PC-3 (cell line): ENCODE data around the gene KCNIP2. TPM values are rescaled to one million over a fixed set of nuclear protein-coding genes. Genes with fewer than 3 reads are reported as not detected.

ENCODE experiments used
- ATAC-seq: fragments of 200-7000 bp; cut with Tn5 transposase; 2 replicates; pipeline ENCODE4 v1.9.1; 2020; ENCODE audit warnings: mild to moderate bottlenecking, moderate library complexity
- BruUV-seq: library from RNA; stranded (reverse); fragments of 400-500 nt; replicated peaks from 2 replicates; lab custom pipeline; 2021; lab: Mats Ljungman, UMichigan
- CTCF ChIA-PET: fragments of 300-600 bp; sonication (Branson Sonifier 250); formaldehyde crosslinking; loops from one replicate; lab custom pipeline; 2022; ENCODE audit warnings: antibody characterized with exemption; lab: Charles Lee
- POLR2A ChIA-PET: fragments of 300-600 bp; sonication (Branson Sonifier 250); formaldehyde crosslinking; loops from one replicate; lab custom pipeline; 2022; ENCODE audit warnings: antibody characterized with exemption; ENCODE audit not compliant: unreplicated experiment; lab: Charles Lee
- DNase-seq: peaks from one replicate; pipeline ENCODE4 v3.0.0-alpha.2; 2015
- H2AFZ ChIP-seq: fragments of 300-600 bp; sonication (generic); 2 replicates; pipeline ENCODE4 v1.6.0; 2016; ENCODE audit warnings: antibody characterized with exemption, low read length
- H3F3A ChIP-seq: fragments of 300-600 bp; sonication (generic); one replicate; pipeline ENCODE4 v1.6.0; 2017; ENCODE audit warnings: antibody characterized with exemption, low read length, control low read depth, mild to moderate bottlenecking; ENCODE audit not compliant: unreplicated experiment
- H3K27ac ChIP-seq: fragments of 300-600 bp; sonication (generic); 2 replicates; pipeline ENCODE4 v1.5.1; 2016; ENCODE audit warnings: mild to moderate bottlenecking, low read length
- H3K27me3 ChIP-seq: fragments of 300-600 bp; sonication (generic); 2 replicates; pipeline ENCODE4 v1.6.1; 2016; ENCODE audit warnings: low read length, mixed read lengths
- H3K36me3 ChIP-seq: fragments of 300-600 bp; sonication (generic); 2 replicates; pipeline ENCODE4 v1.6.1; 2016; ENCODE audit warnings: low read depth, mixed run types, low read length, mixed read lengths
- H3K4me1 ChIP-seq: fragments of 300-600 bp; sonication (generic); 2 replicates; pipeline ENCODE4 v1.5.1; 2016; ENCODE audit warnings: low read length; ENCODE audit not compliant: insufficient read depth
- H3K4me2 ChIP-seq: fragments of 300-600 bp; sonication (generic); 2 replicates; pipeline ENCODE4 v1.6.0; 2016; ENCODE audit warnings: low read length
- H3K4me3 ChIP-seq: fragments of 300-600 bp; sonication (generic); 2 replicates; pipeline ENCODE4 v1.5.1; 2016; ENCODE audit warnings: mild to moderate bottlenecking, low read length, mixed read lengths
- H3K79me2 ChIP-seq: fragments of 300-600 bp; sonication (generic); 2 replicates; pipeline ENCODE4 v1.6.1; 2017; ENCODE audit warnings: low read length, mixed read lengths
- H3K9ac ChIP-seq: fragments of 300-600 bp; sonication (generic); 2 replicates; pipeline ENCODE4 v1.6.0; 2016; ENCODE audit warnings: mild to moderate bottlenecking, low read length
- H3K9me2 ChIP-seq: fragments of 300-600 bp; sonication (generic); replicated peaks from 2 replicates; pipeline ENCODE4 v1.6.1; 2016; ENCODE audit warnings: mixed run types, low read length, mixed read lengths
- H3K9me3 ChIP-seq: fragments of 300-600 bp; sonication (generic); 2 replicates; pipeline ENCODE4 v1.6.1; 2016; ENCODE audit warnings: low read length, mixed read lengths
- H4K20me1 ChIP-seq: fragments of 300-600 bp; sonication (generic); 2 replicates; pipeline ENCODE4 v1.6.1; 2016; ENCODE audit warnings: low read length, mixed read lengths
- EZH2 ChIP-seq: fragments of 300-600 bp; sonication (generic); IDR thresholded peaks from one replicate; pipeline ENCODE4 v1.6.1; 2017; ENCODE audit warnings: antibody characterized with exemption, mild to moderate bottlenecking, low read length; ENCODE audit not compliant: unreplicated experiment
- EZH2phosphoT487 ChIP-seq: fragments of 300-600 bp; sonication (generic); IDR thresholded peaks from 2 replicates; pipeline ENCODE4 v1.6.1; 2018; ENCODE audit warnings: mild to moderate bottlenecking, antibody characterized with exemption, low read length, borderline replicate concordance
- intact Hi-C: fragments of 100-400 bp; cut with micrococcal nuclease; formaldehyde crosslinking; loops from 2 replicates; pipeline ENCODE4 v1.9.0; 2023
- total RNA-seq: library from RNA; depleted of rRNA; stranded (reverse); fragments of >200 nt; gene quantifications from 2 replicates; pipeline ENCODE4 v1.2.3, GENCODE V29; 2014
- TF ChIP-seq, protein P1 (sequence below): fragments of 300-600 bp; sonication (generic); conservative IDR thresholded peaks from 2 replicates; pipeline ENCODE4 v1.5.1; 2017; ENCODE audit warnings: antibody characterized with exemption, low read depth, mild to moderate bottlenecking, low read length

Gene KCNIP2
- total RNA-seq, 1 experiment from 2014 or later, result 1.5 TPM

- H3K4me2 ChIP-seq, result no peak overlapping the region
- ATAC-seq, result no peak
- POLR2A ChIA-PET, result no interaction called here
- no peak for DNase-seq
- TF ChIP-seq, protein P1, sequence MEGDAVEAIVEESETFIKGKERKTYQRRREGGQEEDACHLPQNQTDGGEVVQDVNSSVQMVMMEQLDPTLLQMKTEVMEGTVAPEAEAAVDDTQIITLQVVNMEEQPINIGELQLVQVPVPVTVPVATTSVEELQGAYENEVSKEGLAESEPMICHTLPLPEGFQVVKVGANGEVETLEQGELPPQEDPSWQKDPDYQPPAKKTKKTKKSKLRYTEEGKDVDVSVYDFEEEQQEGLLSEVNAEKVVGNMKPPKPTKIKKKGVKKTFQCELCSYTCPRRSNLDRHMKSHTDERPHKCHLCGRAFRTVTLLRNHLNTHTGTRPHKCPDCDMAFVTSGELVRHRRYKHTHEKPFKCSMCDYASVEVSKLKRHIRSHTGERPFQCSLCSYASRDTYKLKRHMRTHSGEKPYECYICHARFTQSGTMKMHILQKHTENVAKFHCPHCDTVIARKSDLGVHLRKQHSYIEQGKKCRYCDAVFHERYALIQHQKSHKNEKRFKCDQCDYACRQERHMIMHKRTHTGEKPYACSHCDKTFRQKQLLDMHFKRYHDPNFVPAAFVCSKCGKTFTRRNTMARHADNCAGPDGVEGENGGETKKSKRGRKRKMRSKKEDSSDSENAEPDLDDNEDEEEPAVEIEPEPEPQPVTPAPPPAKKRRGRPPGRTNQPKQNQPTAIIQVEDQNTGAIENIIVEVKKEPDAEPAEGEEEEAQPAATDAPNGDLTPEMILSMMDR, result no peak
- TF ChIP-seq EZH2phosphoT487 (no peak), EZH2 (no peak)
- H4K20me1 ChIP-seq, result no peaks in the 10 kb centered on the region
- peaks cover 20% of the 10 kb centered on the region for H3K4me1 ChIP-seq
- no peak overlapping the region for H2AFZ ChIP-seq
- CTCF ChIA-PET, result interaction anchor here (1.3 kb wide), 1 partner anchor 176 kb away, joined by 6 read pairs; no protein-coding TSS in a partner anchor
- H3K36me3 ChIP-seq, result no peaks in the 10 kb centered on the region; the same call in 1 of the 2 replicates
- intact Hi-C loops, result no loop called here
- no TSS peak for BruUV-seq
- H3K27ac ChIP-seq, result no peak overlapping the region
- H3K4me3 ChIP-seq, result no peak overlapping the region
- peaks cover 18% of the 10 kb centered on the region for H3K79me2 ChIP-seq
- no peaks in the 10 kb centered on the region for H3K9me2 ChIP-seq
- no peaks in the 10 kb centered on the region for H3K9me3 ChIP-seq
- no peak overlapping the region for H3K9ac ChIP-seq
- H3K27me3 ChIP-seq, result peaks cover 9% of the 10 kb centered on the region; the same call in 1 of the 2 replicates
- H3F3A ChIP-seq, result no peaks in the 10 kb centered on the region
Measured at GRCh38 chr10:101778781-101779543, 64.6 kb downstream of the KCNIP2 start.

DNA sequence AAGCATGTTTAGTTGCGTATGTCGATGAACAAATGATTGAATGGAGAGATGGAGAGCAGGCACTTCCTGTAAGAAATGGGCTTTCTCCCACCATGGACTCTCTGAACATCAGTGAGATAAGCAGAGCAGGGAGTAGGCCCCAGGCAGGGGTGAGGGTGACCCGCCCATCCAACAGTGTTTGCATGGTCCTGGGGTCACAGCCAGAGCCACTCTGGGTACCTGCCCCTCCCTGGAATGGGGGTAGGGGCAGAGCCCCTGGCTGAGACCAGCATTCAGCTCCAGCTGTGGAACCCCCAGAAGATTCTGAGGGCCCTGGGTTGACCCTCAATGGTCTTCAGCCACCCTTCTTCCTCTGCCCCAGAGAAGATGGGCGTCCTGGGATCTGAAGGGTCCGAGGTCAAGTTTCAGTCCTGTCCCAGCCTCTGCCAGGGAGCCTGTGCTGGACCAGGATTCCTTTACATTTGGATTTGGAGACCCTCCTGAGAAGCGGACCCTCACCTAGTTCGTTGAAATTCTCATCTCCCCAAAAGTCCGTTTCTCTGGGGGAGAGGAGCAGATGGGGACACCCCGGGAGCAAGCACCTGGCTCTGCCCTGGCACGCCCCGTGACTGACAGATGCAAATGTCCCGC, 65.3 kb downstream of the KCNIP2 start:
- no peaks in the 10 kb centered on the region for H3F3A ChIP-seq
- H3K4me2 ChIP-seq, result no peak overlapping the region
- no peak overlapping the region for H3K4me3 ChIP-seq
- TF ChIP-seq, protein P1, result no peak
- no peak for TF ChIP-seq EZH2phosphoT487
- TF ChIP-seq EZH2, result no peak
- ChIA-PET POLR2A (no interaction called here), CTCF (interaction anchor here (1.3 kb wide), 1 partner anchor 176 kb away, joined by 6 read pairs; no protein-coding TSS in a partner anchor)
- ATAC-seq, result no peak
- H3K9ac ChIP-seq, result no peak overlapping the region
- H3K27me3 ChIP-seq, result peaks cover 9% of the 10 kb centered on the region; the same call in 1 of the 2 replicates
- no peaks in the 10 kb centered on the region for H3K9me3 ChIP-seq
- H3K4me1 ChIP-seq, result peaks cover 20% of the 10 kb centered on the region
- peaks cover 18% of the 10 kb centered on the region for H3K79me2 ChIP-seq
- no peak overlapping the region for H3K27ac ChIP-seq
- H4K20me1 ChIP-seq, result no peaks in the 10 kb centered on the region
- intact Hi-C loops, result no loop called here
- H3K9me2 ChIP-seq, result no peaks in the 10 kb centered on the region
- DNase-seq, result no peak
- BruUV-seq, result no TSS peak
- H2AFZ ChIP-seq, result no peak overlapping the region
- no peaks in the 10 kb centered on the region; the same call in 1 of the 2 replicates for H3K36me3 ChIP-seq
